ENCODE results near the gene ARHGAP33. TPM values are rescaled to one million over a fixed set of nuclear protein-coding genes. Genes with fewer than 3 reads are reported as not detected.

Gene ARHGAP33
- total RNA-seq, 1 experiment from 2014 or later, result 19.5 TPM

DNA sequence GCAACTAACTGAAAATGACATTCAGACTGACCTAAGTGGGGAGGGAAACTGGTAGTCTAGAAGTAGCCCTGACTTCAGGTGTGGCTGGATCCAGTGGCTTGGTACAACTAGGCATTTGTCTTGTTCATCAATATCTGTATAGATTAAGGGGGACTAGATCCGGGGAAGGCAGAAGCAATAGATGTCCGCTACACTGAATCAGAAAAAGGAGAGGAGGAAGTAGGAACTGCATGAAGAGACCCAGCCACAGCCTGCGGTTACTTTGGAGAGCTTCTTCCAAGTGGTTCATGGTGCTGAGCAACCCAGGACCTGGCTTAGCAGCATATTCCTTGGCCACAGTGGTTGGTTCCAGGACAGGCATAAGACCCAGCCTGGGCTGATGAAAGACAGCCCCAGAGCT is 47.2 kb downstream of the ARHGAP33 start:
- Histone ChIP-seq H3K18ac (ENCODE audit: insufficient read length, low read depth, low read length) (no peak overlapping the region), H3K79me1 (ENCODE audit: insufficient read depth, low read depth, low read length, poor library complexity, severe bottlenecking) (no peaks in the 10 kb centered on the region), H3K4me1 (ENCODE audit: insufficient read depth, low read length) (peaks cover 3% of the 10 kb centered on the region; the same call in 1 of the 2 replicates), H4K91ac (ENCODE audit: insufficient read length, low read depth, low read length) (no peak overlapping the region), H2BK120ac (ENCODE audit: low read depth, low read length, poor library complexity, severe bottlenecking) (no peak overlapping the region), H4K20me1 (ENCODE audit: control insufficient read depth, insufficient read depth, insufficient read length) (no peaks in the 10 kb centered on the region), H3K23me2 (ENCODE audit: insufficient read length, low read depth, low read length, poor library complexity, severe bottlenecking) (no peaks in the 10 kb centered on the region), H3K14ac (ENCODE audit: insufficient read depth, low read length) (no peak overlapping the region), H2BK20ac (ENCODE audit: low read depth, low read length, poor library complexity, severe bottlenecking) (no peak overlapping the region), H3K9me3 (ENCODE audit: control insufficient read depth, low read depth, low read length) (no peaks in the 10 kb centered on the region), H2AK5ac (ENCODE audit: insufficient read length, low read length) (no peak overlapping the region), H4K5ac (ENCODE audit: insufficient read length, low read depth, low read length) (no peak overlapping the region), H3T11ph (ENCODE audit: low read length) (no peak overlapping the region), H2BK15ac (ENCODE audit: low read depth, low read length) (no peak overlapping the region), H3K4me2 (ENCODE audit: insufficient read depth, insufficient read length, low read length) (no peak overlapping the region), H3K4ac (ENCODE audit: low read depth, low read length) (no peak overlapping the region), H3K27me3 (ENCODE audit: insufficient read depth, low read length) (no peaks in the 10 kb centered on the region; the same call in 1 of the 2 replicates), H3K27ac (ENCODE audit: insufficient read length, low read depth, low read length) (no peak overlapping the region), H2AFZ (ENCODE audit: low read length) (no peak overlapping the region), H3K79me2 (ENCODE audit: insufficient read depth, low read length) (no peaks in the 10 kb centered on the region), H4K8ac (replicated peaks; ENCODE audit: insufficient read length, low read depth, low read length) (no peak overlapping the region), H3K56ac (ENCODE audit: insufficient read length, low read depth, low read length) (no peak overlapping the region), H2BK5ac (ENCODE audit: insufficient read length, low read length) (no peak overlapping the region), H3K9ac (ENCODE audit: extremely low read depth, insufficient read length, low read length) (no peak overlapping the region), H3K23ac (ENCODE audit: insufficient read length, low read depth, low read length) (no peak overlapping the region), H2BK12ac (ENCODE audit: insufficient read length, low read depth, low read length) (no peak overlapping the region)
- Mint-ChIP-seq H3K27ac (no peak overlapping the region), H3K4me1 (peaks cover 6 to 8% of the 10 kb centered on the region in 2 experiments), H3K4me3 (no peak overlapping the region), H3K9me3 (no peaks in the 10 kb centered on the region; a peak in 1 of 5 replicates), H3K36me3 (ENCODE audit: insufficient read depth in 1 of 3, low read depth in 3 of 3) (no peaks in the 10 kb centered on the region), H3K27me3 (ENCODE audit: low read depth) (peaks cover 23% of the 10 kb centered on the region)
- no peak for DNase-seq
- TF ChIP-seq, protein P1, sequence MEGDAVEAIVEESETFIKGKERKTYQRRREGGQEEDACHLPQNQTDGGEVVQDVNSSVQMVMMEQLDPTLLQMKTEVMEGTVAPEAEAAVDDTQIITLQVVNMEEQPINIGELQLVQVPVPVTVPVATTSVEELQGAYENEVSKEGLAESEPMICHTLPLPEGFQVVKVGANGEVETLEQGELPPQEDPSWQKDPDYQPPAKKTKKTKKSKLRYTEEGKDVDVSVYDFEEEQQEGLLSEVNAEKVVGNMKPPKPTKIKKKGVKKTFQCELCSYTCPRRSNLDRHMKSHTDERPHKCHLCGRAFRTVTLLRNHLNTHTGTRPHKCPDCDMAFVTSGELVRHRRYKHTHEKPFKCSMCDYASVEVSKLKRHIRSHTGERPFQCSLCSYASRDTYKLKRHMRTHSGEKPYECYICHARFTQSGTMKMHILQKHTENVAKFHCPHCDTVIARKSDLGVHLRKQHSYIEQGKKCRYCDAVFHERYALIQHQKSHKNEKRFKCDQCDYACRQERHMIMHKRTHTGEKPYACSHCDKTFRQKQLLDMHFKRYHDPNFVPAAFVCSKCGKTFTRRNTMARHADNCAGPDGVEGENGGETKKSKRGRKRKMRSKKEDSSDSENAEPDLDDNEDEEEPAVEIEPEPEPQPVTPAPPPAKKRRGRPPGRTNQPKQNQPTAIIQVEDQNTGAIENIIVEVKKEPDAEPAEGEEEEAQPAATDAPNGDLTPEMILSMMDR (conservative IDR thresholded peaks at IDR 0.05), result no peak
- WGBS (ENCODE audit: extremely low coverage, insufficient read length, low lambda C conversion rate), result no CpG with 5 or more reads among the region's 3 CpGs

Measured in H9 (cell line).